ENCODE results near the gene NPVF. TPM values are rescaled to one million over a fixed set of nuclear protein-coding genes. Genes with fewer than 3 reads are reported as not detected.

The NPVF gene
- polyA plus RNA-seq (ENCODE audit: insufficient read length in 12 of 12) = not detected
- long read RNA-seq, donor 1 = 0 reads
- long read RNA-seq, donor 2 = 0 reads
- long read RNA-seq, donor 3 = 0 reads
- long read RNA-seq, donor 4 = 0 reads
- long read RNA-seq, donor 5 = 0 reads
- long read RNA-seq, donor 6 = 0 reads
- long read RNA-seq, donor 7 = 0 reads
- long read RNA-seq, donor 8 = 0 reads
- long read RNA-seq, donor 9 = 0 reads
- long read RNA-seq, donor 10 = 0 reads
- long read RNA-seq, donor 11 = 0 reads

- DNase-seq = no peak
These were observed at the start of gene NPVF for GRCh38 chr7:25228386-25228785. TSS of gene NPVF (minus strand) at chr7:25228486. CDS start at chr7:25228439, 47 bp downstream.

- no peak for DNase-seq
These were observed 44.0 kb upstream of the NPVF start for GRCh38 chr7:25272265-25272664.

- no peak for DNase-seq
These were observed 35.1 kb upstream of the NPVF start for GRCh38 chr7:25263337-25263736.

GRCh38 chr7:25262586-25262985, 34.3 kb upstream of the NPVF start:
- no peak for DNase-seq

- no peak for DNase-seq
These were observed 33.4 kb upstream of the NPVF start for GRCh38 chr7:25261545-25262140.

GRCh38 chr7:25260862-25261494, 32.7 kb upstream of the NPVF start:
- DNase-seq = peak; percentile 74

- DNase-seq = peak; percentile 78
These were observed 31.4 kb upstream of the NPVF start for GRCh38 chr7:25259487-25260243.

GRCh38 chr7:25256333-25256819, 28.1 kb upstream of the NPVF start:
- DNase-seq = no peak

- DNase-seq = no peak
These were observed 27.5 kb upstream of the NPVF start for GRCh38 chr7:25255611-25256332.

- no peak for DNase-seq
These were observed 26.3 kb upstream of the NPVF start for GRCh38 chr7:25254604-25255003.

GRCh38 chr7:25253714-25254113, 25.4 kb upstream of the NPVF start:
- no peak for DNase-seq

- no peak for DNase-seq
These were observed 22.1 kb upstream of the NPVF start for GRCh38 chr7:25250386-25250785.

- DNase-seq = no peak
These were observed 21.5 kb upstream of the NPVF start for GRCh38 chr7:25249772-25250171.

GRCh38 chr7:25246306-25246705, 18.0 kb upstream of the NPVF start:
- no peak for DNase-seq

- DNase-seq = peak; percentile 67
These were observed 16.2 kb upstream of the NPVF start for GRCh38 chr7:25244254-25245033.

GRCh38 chr7:25242678-25243077, 14.4 kb upstream of the NPVF start:
- no peak for DNase-seq

- no peak for DNase-seq
These were observed 12.6 kb upstream of the NPVF start for GRCh38 chr7:25240896-25241295.

GRCh38 chr7:25240340-25240739, 12.1 kb upstream of the NPVF start:
- peak; percentile 72 for DNase-seq

GRCh38 chr7:25239888-25240287, 11.6 kb upstream of the NPVF start:
- DNase-seq = no peak

GRCh38 chr7:25238066-25238725, 9.9 kb upstream of the NPVF start:
- DNase-seq = no peak
